SU-DHL-6 (cell line): ENCODE measurements around the gene SKA1.

Source experiments
- CTCF ChIP-seq: fragments of 200-600 bp; sonication (generic); IDR thresholded peaks from one replicate; pipeline ENCODE4 v1.5.1; 2017; ENCODE audit warnings: antibody characterized with exemption, mild to moderate bottlenecking, low read length, moderate library complexity; ENCODE audit not compliant: insufficient read depth, poor library complexity, severe bottlenecking
- EZH2phosphoT487 ChIP-seq: fragments of 200-600 bp; sonication (generic), shearing (Covaris generic); conservative IDR thresholded peaks from 2 replicates; pipeline ENCODE4 v1.6.1; 2018; ENCODE audit warnings: mild to moderate bottlenecking, antibody characterized with exemption, low read length, moderate library complexity, mixed read lengths

- TF ChIP-seq CTCF (no peak), EZH2phosphoT487 (no peak)
These were observed 50.2 kb downstream of the SKA1 start for GRCh38 chr18:50424877-50425690.
